ENCODE measurements around the gene C12orf57. TPM values are rescaled to one million over a fixed set of nuclear protein-coding genes. Genes with fewer than 3 reads are reported as not detected.

The C12orf57 gene
- total RNA-seq, 1 donor from 2014 or later: 277 TPM

DNA sequence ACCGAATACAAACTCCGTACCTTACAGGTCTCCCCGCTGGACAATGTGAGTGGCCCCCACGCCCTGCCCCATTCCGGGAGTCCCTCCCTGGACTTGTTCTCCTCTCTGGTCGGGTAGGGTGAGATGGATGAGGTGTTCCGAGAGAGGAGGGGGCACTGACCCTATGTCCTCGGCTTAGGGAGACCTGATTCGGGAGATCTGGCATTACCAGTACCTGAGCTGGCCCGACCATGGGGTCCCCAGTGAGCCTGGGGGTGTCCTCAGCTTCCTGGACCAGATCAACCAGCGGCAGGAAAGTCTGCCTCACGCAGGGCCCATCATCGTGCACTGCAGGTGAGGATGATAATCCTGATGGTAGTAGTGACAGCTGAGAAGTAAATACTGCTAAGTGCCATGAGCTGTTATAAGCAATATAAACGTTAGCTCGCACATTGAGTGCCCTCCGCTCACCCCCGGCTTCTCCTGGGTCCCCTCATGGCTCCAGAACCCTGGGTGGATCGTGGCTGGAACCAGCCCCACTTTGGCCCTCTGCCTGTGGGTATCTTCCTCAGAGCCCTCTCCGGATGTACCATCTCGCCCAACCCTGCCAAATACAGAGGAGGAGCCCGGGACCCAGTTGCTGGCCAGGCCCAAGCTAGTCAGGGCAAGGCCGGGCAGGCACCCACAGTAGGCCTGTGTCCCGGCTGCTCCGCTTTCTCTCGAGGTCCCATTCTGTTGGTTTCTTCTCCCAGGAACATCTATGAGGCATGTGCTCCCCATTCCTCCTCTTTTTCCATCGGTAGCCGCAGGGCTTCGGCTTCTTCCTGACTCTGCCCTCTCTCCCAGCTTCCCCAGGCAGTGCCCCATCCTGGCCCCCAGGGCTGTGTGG is 14.2 kb downstream of the C12orf57 start:
- no peak overlapping the region for H3K27ac Mint-ChIP-seq
- no peak for DNase-seq (ENCODE audit: low spot score, unreplicated experiment)
- TF ChIP-seq, protein P1, sequence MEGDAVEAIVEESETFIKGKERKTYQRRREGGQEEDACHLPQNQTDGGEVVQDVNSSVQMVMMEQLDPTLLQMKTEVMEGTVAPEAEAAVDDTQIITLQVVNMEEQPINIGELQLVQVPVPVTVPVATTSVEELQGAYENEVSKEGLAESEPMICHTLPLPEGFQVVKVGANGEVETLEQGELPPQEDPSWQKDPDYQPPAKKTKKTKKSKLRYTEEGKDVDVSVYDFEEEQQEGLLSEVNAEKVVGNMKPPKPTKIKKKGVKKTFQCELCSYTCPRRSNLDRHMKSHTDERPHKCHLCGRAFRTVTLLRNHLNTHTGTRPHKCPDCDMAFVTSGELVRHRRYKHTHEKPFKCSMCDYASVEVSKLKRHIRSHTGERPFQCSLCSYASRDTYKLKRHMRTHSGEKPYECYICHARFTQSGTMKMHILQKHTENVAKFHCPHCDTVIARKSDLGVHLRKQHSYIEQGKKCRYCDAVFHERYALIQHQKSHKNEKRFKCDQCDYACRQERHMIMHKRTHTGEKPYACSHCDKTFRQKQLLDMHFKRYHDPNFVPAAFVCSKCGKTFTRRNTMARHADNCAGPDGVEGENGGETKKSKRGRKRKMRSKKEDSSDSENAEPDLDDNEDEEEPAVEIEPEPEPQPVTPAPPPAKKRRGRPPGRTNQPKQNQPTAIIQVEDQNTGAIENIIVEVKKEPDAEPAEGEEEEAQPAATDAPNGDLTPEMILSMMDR (IDR thresholded peaks at IDR 0.05; ENCODE audit: unreplicated experiment): no peak
- H3K9me3 Mint-ChIP-seq (ENCODE audit: low read depth): no peaks in the 10 kb centered on the region
- peaks cover 9% of the 10 kb centered on the region for H3K36me3 Mint-ChIP-seq (ENCODE audit: insufficient read depth)
- peaks cover 17% of the 10 kb centered on the region for H3K4me1 Mint-ChIP-seq (ENCODE audit: low read depth)
- no peak overlapping the region for H3K4me3 Mint-ChIP-seq (ENCODE audit: low read depth)
- no peaks in the 10 kb centered on the region for H3K27me3 Mint-ChIP-seq

DNA sequence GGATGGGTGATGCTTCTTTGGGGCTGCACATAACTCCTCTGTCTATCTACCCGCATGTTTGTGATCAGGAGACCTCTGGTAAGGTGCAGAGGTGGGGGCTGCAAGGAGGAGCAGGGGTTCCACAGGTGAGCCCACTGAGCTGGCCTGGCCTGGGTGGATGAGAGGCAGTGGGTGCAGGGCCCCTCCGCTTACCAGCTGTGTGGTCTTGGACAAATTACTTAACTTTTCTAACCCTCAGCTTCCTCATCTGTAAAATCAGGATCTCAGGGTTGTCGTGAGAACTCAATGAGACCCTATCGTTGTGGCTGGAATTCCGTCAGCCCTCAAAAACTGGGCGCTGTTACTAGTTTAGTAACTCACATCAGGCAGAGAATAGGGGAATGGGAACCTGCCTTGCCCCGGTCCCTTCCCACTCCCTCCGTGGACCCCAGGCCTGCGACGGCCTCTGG is 14.8 kb downstream of the C12orf57 start:
- Mint-ChIP-seq H3K4me3 (ENCODE audit: low read depth) (no peak overlapping the region), H3K27ac (no peak overlapping the region), H3K4me1 (ENCODE audit: low read depth) (peaks cover 17% of the 10 kb centered on the region), H3K36me3 (ENCODE audit: insufficient read depth) (peaks cover 9% of the 10 kb centered on the region), H3K9me3 (ENCODE audit: low read depth) (no peaks in the 10 kb centered on the region), H3K27me3 (no peaks in the 10 kb centered on the region)
- no peak for DNase-seq (ENCODE audit: low spot score, unreplicated experiment)
- TF ChIP-seq, protein P1 (IDR thresholded peaks at IDR 0.05; ENCODE audit: unreplicated experiment): no peak

DNA sequence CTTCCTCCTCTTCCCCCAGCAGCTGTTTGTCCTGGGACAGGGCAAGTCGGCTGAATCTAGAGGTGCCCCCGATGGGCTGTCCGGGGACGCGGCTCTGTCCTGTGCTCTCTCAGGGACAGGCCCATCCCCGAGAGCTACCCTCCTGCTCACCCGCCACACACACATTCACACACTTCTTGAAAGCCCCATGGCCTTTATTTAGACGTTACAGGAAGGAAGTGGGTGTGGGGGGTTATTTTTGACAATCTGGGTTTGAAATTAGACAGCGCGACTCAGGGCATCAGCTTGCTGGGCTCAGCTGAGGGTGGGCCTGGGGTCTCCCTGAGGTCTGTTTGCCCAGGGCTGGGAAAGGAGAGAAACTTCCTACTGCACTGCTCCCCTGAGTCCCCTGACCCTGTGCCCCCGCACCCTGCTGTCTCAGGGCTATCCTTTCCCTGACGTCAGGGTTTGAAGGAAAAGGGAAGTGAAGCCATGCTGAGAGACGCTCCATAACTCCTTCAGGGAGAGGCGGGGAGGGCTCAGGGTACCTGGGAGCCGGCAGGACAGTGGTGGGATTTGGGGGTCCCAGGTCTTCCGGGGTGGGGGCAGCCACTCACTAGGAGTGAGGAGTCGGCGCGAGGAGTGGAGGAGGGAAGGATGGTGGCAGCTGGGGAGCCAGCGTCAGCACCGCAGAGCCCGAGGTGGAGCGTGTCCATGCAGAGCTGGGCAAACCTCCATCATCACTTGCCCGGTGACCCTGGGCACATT is 15.4 kb downstream of the C12orf57 start:
- no peak overlapping the region for H3K27ac Mint-ChIP-seq
- H3K27me3 Mint-ChIP-seq: no peaks in the 10 kb centered on the region
- no peak for DNase-seq (ENCODE audit: low spot score, unreplicated experiment)
- no peak overlapping the region for H3K4me3 Mint-ChIP-seq (ENCODE audit: low read depth)
- TF ChIP-seq, protein P1 (IDR thresholded peaks at IDR 0.05; ENCODE audit: unreplicated experiment): no peak
- peaks cover 10% of the 10 kb centered on the region for H3K36me3 Mint-ChIP-seq (ENCODE audit: insufficient read depth)
- H3K4me1 Mint-ChIP-seq (ENCODE audit: low read depth): peaks cover 20% of the 10 kb centered on the region
- no peaks in the 10 kb centered on the region for H3K9me3 Mint-ChIP-seq (ENCODE audit: low read depth)

DNA sequence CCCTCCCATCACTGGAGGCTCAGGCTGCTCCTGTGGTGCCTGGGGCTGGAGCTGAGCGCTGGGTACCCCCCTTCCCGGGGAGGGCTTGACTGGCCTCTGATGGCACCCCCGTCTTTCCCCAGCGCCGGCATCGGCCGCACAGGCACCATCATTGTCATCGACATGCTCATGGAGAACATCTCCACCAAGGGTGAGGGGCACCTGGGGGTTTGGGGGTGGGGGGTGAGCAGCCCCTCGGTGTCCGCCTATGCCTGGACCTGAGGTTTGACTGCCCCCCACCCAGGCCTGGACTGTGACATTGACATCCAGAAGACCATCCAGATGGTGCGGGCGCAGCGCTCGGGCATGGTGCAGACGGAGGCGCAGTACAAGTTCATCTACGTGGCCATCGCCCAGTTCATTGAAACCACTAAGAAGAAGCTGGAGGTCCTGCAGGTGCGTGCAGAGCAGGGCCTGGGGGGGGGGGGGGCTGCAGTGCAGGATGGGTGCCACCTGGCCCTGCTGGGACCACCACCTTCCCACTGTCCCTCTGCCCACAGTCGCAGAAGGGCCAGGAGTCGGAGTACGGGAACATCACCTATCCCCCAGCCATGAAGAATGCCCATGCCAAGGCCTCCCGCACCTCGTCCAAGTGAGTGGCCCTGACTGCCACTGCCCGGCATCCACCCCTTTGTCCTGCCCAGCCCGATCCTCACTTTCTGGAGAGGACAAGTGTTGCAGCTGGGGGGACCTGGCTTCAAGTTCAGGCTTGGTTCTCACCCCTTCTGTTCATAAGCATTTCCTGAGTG is 16.2 kb downstream of the C12orf57 start:
- Mint-ChIP-seq H3K4me1 (ENCODE audit: low read depth) (peaks cover 28% of the 10 kb centered on the region), H3K27me3 (no peaks in the 10 kb centered on the region), H3K4me3 (ENCODE audit: low read depth) (no peak overlapping the region), H3K9me3 (ENCODE audit: low read depth) (no peaks in the 10 kb centered on the region), H3K36me3 (ENCODE audit: insufficient read depth) (peaks cover 13% of the 10 kb centered on the region), H3K27ac (no peak overlapping the region)
- DNase-seq (ENCODE audit: low spot score, unreplicated experiment): no peak
- TF ChIP-seq, protein P1 (IDR thresholded peaks at IDR 0.05; ENCODE audit: unreplicated experiment): no peak

Data from progenitor cell of endocrine pancreas (in vitro differentiated cells).